Smooth muscle cell (in vitro differentiated cells): ENCODE data around the gene DLL1. TPM values are rescaled to one million over a fixed set of nuclear protein-coding genes. Genes with fewer than 3 reads are reported as not detected.
"Not testable (repeated sequence)": the region's sequence is repeated elsewhere in the genome, so short reads cannot be mapped to it uniquely, and the experiment has no call there.

Experiments
- DNase-seq: peaks from one replicate; lab custom pipeline; 2025; ENCODE audit not compliant: unreplicated experiment; lab: John Stamatoyannopoulos, UW
- H2AFZ ChIP-seq: fragments of 200-600 bp; sonication (generic); 2 replicates; pipeline ENCODE4 v1.6.0; 2016; ENCODE audit warnings: antibody characterized with exemption, low read depth, mild to moderate bottlenecking
- H3F3A ChIP-seq: fragments of 200-600 bp; sonication (generic); 2 replicates; pipeline ENCODE4 v1.6.0; 2017; ENCODE audit warnings: antibody characterized with exemption, low read depth
- H3K27ac ChIP-seq: fragments of 200-600 bp; sonication (generic); 2 replicates; pipeline ENCODE4 v1.5.1; 2016; ENCODE audit warnings: low read depth, mild to moderate bottlenecking
- H3K27me3 ChIP-seq: fragments of 200-600 bp; sonication (generic); 2 replicates; pipeline ENCODE4 v1.6.1; 2016; ENCODE audit warnings: low read depth, mild to moderate bottlenecking
- H3K36me3 ChIP-seq: fragments of 200-600 bp; sonication (generic); 2 replicates; pipeline ENCODE4 v1.5.1; 2016; ENCODE audit warnings: low read depth
- H3K4me1 ChIP-seq: fragments of 200-600 bp; sonication (generic); 2 replicates; pipeline ENCODE4 v1.5.1; 2016; ENCODE audit warnings: low read depth
- H3K4me2 ChIP-seq: fragments of 200-600 bp; sonication (generic); 2 replicates; pipeline ENCODE4 v1.6.0; 2016; ENCODE audit warnings: mild to moderate bottlenecking
- H3K4me3 ChIP-seq: fragments of 200-600 bp; sonication (generic); 2 replicates; pipeline ENCODE4 v1.5.1; 2016; ENCODE audit warnings: mild to moderate bottlenecking
- H3K79me2 ChIP-seq: fragments of 200-600 bp; sonication (generic); 2 replicates; pipeline ENCODE4 v1.6.0; 2016; ENCODE audit warnings: low read depth, mild to moderate bottlenecking
- H3K9ac ChIP-seq: fragments of 200-600 bp; sonication (generic); 2 replicates; pipeline ENCODE4 v1.6.0; 2016; ENCODE audit warnings: low read depth
- H3K9me3 ChIP-seq: fragments of 200-600 bp; sonication (generic); replicated peaks from 2 replicates; pipeline ENCODE4 v1.5.1; 2016; ENCODE audit warnings: low read depth
- H4K20me1 ChIP-seq: fragments of 200-600 bp; sonication (generic); 2 replicates; pipeline ENCODE4 v1.6.0; 2016; ENCODE audit warnings: low read depth
- CTCF ChIP-seq: fragments of 200-600 bp; sonication (generic); IDR thresholded peaks from 2 replicates; pipeline ENCODE4 v1.5.1; 2017; ENCODE audit warnings: borderline replicate concordance, mild to moderate bottlenecking, antibody characterized with exemption; ENCODE audit not compliant: insufficient read depth, poor library complexity, severe bottlenecking
- WGBS: methylation state at CpG from one replicate; pipeline ENCODE4 v1.1.7; 2016; ENCODE audit warnings: low lambda C conversion rate; 5-methylcytosine and 5-hydroxymethylcytosine counted together
- polyA plus RNA-seq: library from polyadenylated mRNA; unstranded; fragments of >200 nt; fragmentation: Nextera tagmentation; extraction: Ambion mirVana; gene quantifications from 2 replicates; pipeline ENCODE4 v1.2.1, GENCODE V29; 2016
- total RNA-seq: library from RNA; depleted of rRNA; stranded (reverse); fragments of >200 nt; gene quantifications from 2 replicates; pipeline ENCODE4 v1.2.3, GENCODE V29; 2014

The DLL1 gene
- total and polyA plus RNA-seq, 2 experiments from 2014 or later: 0.36 to 0.70 TPM

GRCh38 chr6:170267688-170268087 is 23.2 kb downstream of the DLL1 start:
- 90% methylated on average over 14 of the region's 14 CpGs for WGBS
- Histone ChIP-seq H3K4me2 (no peak overlapping the region), H3K9me3 (no peaks in the 10 kb centered on the region), H4K20me1 (no peaks in the 10 kb centered on the region), H3K36me3 (no peaks in the 10 kb centered on the region), H3K27me3 (no peaks in the 10 kb centered on the region), H3K4me3 (no peak overlapping the region), H3K27ac (no peak overlapping the region), H3K79me2 (no peaks in the 10 kb centered on the region), H2AFZ (no peak overlapping the region), H3K9ac (no peak overlapping the region), H3F3A (no peaks in the 10 kb centered on the region), H3K4me1 (peaks cover 20% of the 10 kb centered on the region)
- TF ChIP-seq CTCF: no peak
- no peak for DNase-seq

GRCh38 chr6:170266061-170266825 is 24.6 kb downstream of the DLL1 start:
- Histone ChIP-seq H3K36me3 (no peaks in the 10 kb centered on the region), H3K79me2 (no peaks in the 10 kb centered on the region), H3K4me3 (no peak overlapping the region), H3K9me3 (no peaks in the 10 kb centered on the region), H2AFZ (no peak overlapping the region), H3K27me3 (no peaks in the 10 kb centered on the region), H3K4me2 (no peak overlapping the region), H3F3A (no peaks in the 10 kb centered on the region), H4K20me1 (no peaks in the 10 kb centered on the region), H3K27ac (no peak overlapping the region), H3K4me1 (peaks cover 20% of the 10 kb centered on the region), H3K9ac (no peak overlapping the region)
- no peak for TF ChIP-seq CTCF
- no peak for DNase-seq
- 81% methylated on average over 18 of the region's 18 CpGs for WGBS

GRCh38 chr6:170265655-170266054 is 25.2 kb downstream of the DLL1 start:
- Histone ChIP-seq H3K9ac (no peak overlapping the region), H3K4me2 (no peak overlapping the region)

GRCh38 chr6:170264644-170265043 is 26.2 kb downstream of the DLL1 start:
- H3K4me2 ChIP-seq: not testable (repeated sequence)
- 77% methylated on average over 12 of the region's 12 CpGs for WGBS

More at GRCh38 chr6:170265655-170266054, 25.2 kb downstream of the DLL1 start:
- Histone ChIP-seq H3K36me3 (no peaks in the 10 kb centered on the region), H2AFZ (no peak overlapping the region), H4K20me1 (no peaks in the 10 kb centered on the region), H3K79me2 (no peaks in the 10 kb centered on the region), H3K27me3 (no peaks in the 10 kb centered on the region), H3K9me3 (no peaks in the 10 kb centered on the region), H3K27ac (no peak overlapping the region), H3K4me3 (no peak overlapping the region), H3K4me1 (peaks cover 20% of the 10 kb centered on the region), H3F3A (no peaks in the 10 kb centered on the region)
- no peak for TF ChIP-seq CTCF
- 94% methylated on average over 22 of the region's 22 CpGs for WGBS
- no peak for DNase-seq

More at GRCh38 chr6:170264644-170265043, 26.2 kb downstream of the DLL1 start:
- not testable (repeated sequence) for H2AFZ ChIP-seq, H3K27me3 ChIP-seq, H3K9me3 ChIP-seq, H3F3A ChIP-seq, H4K20me1 ChIP-seq, H3K27ac ChIP-seq, H3K79me2 ChIP-seq, H3K36me3 ChIP-seq, DNase-seq, H3K9ac ChIP-seq, H3K4me3 ChIP-seq
- peaks cover 14% of the 10 kb centered on the region for H3K4me1 ChIP-seq
